ENCODE results near the gene EHMT1. TPM values are rescaled to one million over a fixed set of nuclear protein-coding genes. Genes with fewer than 3 reads are reported as not detected.

The EHMT1 gene
- total RNA-seq, 6 experiments from 2014 or later, result 41.0 to 116 (median 46.9) TPM

GRCh38 chr9:137795156-137795666 is 176.4 kb downstream of the EHMT1 start:
- Mint-ChIP-seq H3K4me3 (no peak overlapping the region), H3K9me3 (no peaks in the 10 kb centered on the region), H3K27me3 (ENCODE audit: insufficient read depth) (peaks cover 2% of the 10 kb centered on the region), H3K4me1 (ENCODE audit: low read depth) (no peaks in the 10 kb centered on the region), H3K27ac (no peak overlapping the region), H3K36me3 (ENCODE audit: low read depth) (peaks cover 49% of the 10 kb centered on the region)
- TF ChIP-seq CTCF (IDR thresholded peaks at IDR 0.05), result no peak
- DNase-seq, result no peak

- no peak overlapping the region; the same call in 1 of the 2 replicates for H3K4me3 Mint-ChIP-seq
- H3K27me3 Mint-ChIP-seq (ENCODE audit: insufficient read depth), result peaks cover 2% of the 10 kb centered on the region
- no peaks in the 10 kb centered on the region for H3K9me3 Mint-ChIP-seq
- DNase-seq, result no peak
- H3K4me1 Mint-ChIP-seq (ENCODE audit: low read depth), result no peaks in the 10 kb centered on the region
- no peak for TF ChIP-seq CTCF (IDR thresholded peaks at IDR 0.05)
- no peak overlapping the region for H3K27ac Mint-ChIP-seq
- peaks cover 51% of the 10 kb centered on the region for H3K36me3 Mint-ChIP-seq (ENCODE audit: low read depth)
These were observed 178.7 kb downstream of the EHMT1 start for GRCh38 chr9:137797206-137798120.

GRCh38 chr9:137798142-137798541 is 179.3 kb downstream of the EHMT1 start:
- no peaks in the 10 kb centered on the region for H3K9me3 Mint-ChIP-seq
- TF ChIP-seq CTCF (IDR thresholded peaks at IDR 0.05), result no peak
- no peak overlapping the region for H3K27ac Mint-ChIP-seq
- peaks cover 48% of the 10 kb centered on the region for H3K36me3 Mint-ChIP-seq (ENCODE audit: low read depth)
- no peak for DNase-seq
- peak overlapping the region; percentile 20; the same call in 1 of the 2 replicates for H3K4me3 Mint-ChIP-seq
- peaks cover 2% of the 10 kb centered on the region for H3K27me3 Mint-ChIP-seq (ENCODE audit: insufficient read depth)
- no peaks in the 10 kb centered on the region for H3K4me1 Mint-ChIP-seq (ENCODE audit: low read depth)

GRCh38 chr9:137798901-137799629 is 180.3 kb downstream of the EHMT1 start:
- Mint-ChIP-seq H3K27ac (no peak overlapping the region), H3K4me3 (no peak overlapping the region), H3K4me1 (ENCODE audit: low read depth) (no peaks in the 10 kb centered on the region), H3K27me3 (ENCODE audit: insufficient read depth) (peaks cover 2% of the 10 kb centered on the region), H3K9me3 (no peaks in the 10 kb centered on the region), H3K36me3 (ENCODE audit: low read depth) (peaks cover 51% of the 10 kb centered on the region)
- no peak for DNase-seq
- no peak for TF ChIP-seq CTCF (IDR thresholded peaks at IDR 0.05)

GRCh38 chr9:137799630-137799983 is 180.8 kb downstream of the EHMT1 start:
- H3K27me3 Mint-ChIP-seq (ENCODE audit: insufficient read depth), result peaks cover 2% of the 10 kb centered on the region

More at GRCh38 chr9:137799630-137799983, 180.8 kb downstream of the EHMT1 start:
- H3K9me3 Mint-ChIP-seq, result no peaks in the 10 kb centered on the region
- H3K36me3 Mint-ChIP-seq (ENCODE audit: low read depth), result peaks cover 55% of the 10 kb centered on the region
- no peak overlapping the region for H3K27ac Mint-ChIP-seq
- DNase-seq, result no peak
- no peak for TF ChIP-seq CTCF (IDR thresholded peaks at IDR 0.05)
- H3K4me1 Mint-ChIP-seq (ENCODE audit: low read depth), result no peaks in the 10 kb centered on the region
- H3K4me3 Mint-ChIP-seq, result no peak overlapping the region

All from HFFc6 (cell line).